A673 (cell line): ENCODE data around the gene SLC45A1.

Source experiments
- CTCF ChIP-seq: fragments of 300-800, 200-600 bp; sonication (generic); conservative IDR thresholded peaks from 2 replicates; pipeline ENCODE4 v1.5.1; 2017; ENCODE audit warnings: low read depth, mild to moderate bottlenecking, antibody characterized with exemption, low read length, moderate library complexity, mixed read lengths
- EZH2 ChIP-seq: fragments of 200-600 bp; sonication (generic); IDR thresholded peaks from 2 replicates; pipeline ENCODE4 v1.6.1; 2017; ENCODE audit warnings: borderline replicate concordance, low read depth, mild to moderate bottlenecking, mixed read lengths, antibody characterized with exemption, low read length; ENCODE audit not compliant: poor library complexity, severe bottlenecking

- TF ChIP-seq CTCF (no peak), EZH2 (no peak)
These were observed 25.6 kb downstream of the SLC45A1 start for GRCh38 chr1:8343464-8344001.
